A549 (cell line): ENCODE measurements around the gene ID3. TPM values are rescaled to one million over a fixed set of nuclear protein-coding genes. Genes with fewer than 3 reads are reported as not detected.

ENCODE experiments used
- ATAC-seq, 2 experiments: fragments of 200-7000 bp in 1 of 2; fragments of >200 bp in 1 of 2; cut with Nextera tagmentation in 1 of 2; cut with Tn5 transposase in 1 of 2; 3 replicates each; pipeline versions ENCODE4 v1.8.0 to v1.9.1; 2018 to 2020; ENCODE audit warnings: mild to moderate bottlenecking in 1 of 2, moderate library complexity in 1 of 2
- CTCF ChIA-PET: fragments of 300-600 bp; sonication (Branson Sonifier 250); formaldehyde crosslinking; extraction: SDS; loops from one replicate; lab custom pipeline; 2021; ENCODE audit warnings: antibody characterized with exemption, inconsistent platforms; lab: Yijun Ruan, JAX
- POLR2A ChIA-PET: fragments of 350-600 bp; formaldehyde crosslinking; extraction: SDS; loops from one replicate; lab custom pipeline; 2021; ENCODE audit warnings: antibody characterized with exemption, inconsistent platforms; lab: Yijun Ruan, JAX
- DNase-seq, 2 experiments: peaks; one replicate each; pipeline versions ENCODE4 v3.0.0 to v3.0.0-alpha.2; 2011 to 2016; ENCODE audit warnings: low read depth in 1 of 2, low spot score in 1 of 2
- FAIRE-seq: peaks from 2 replicates; lab custom pipeline; 2011; peaks lifted over from hg19 to GRCh38; lab: Jason Lieb, UNC
- H3K27ac ChIP-seq, 2 experiments: fragments of >200 bp; sonication (Bioruptor Twin); formaldehyde crosslinking; 3 replicates each; pipeline ENCODE4 v1.5.1; 2016 to 2017
- H3K4me1 ChIP-seq: fragments of >200 bp; sonication (Bioruptor Twin); formaldehyde crosslinking; 3 replicates; pipeline ENCODE4 v1.6.1; 2016
- H3K4me2 ChIP-seq: fragments of >200 bp; sonication (Bioruptor Twin); formaldehyde crosslinking; 3 replicates; pipeline ENCODE4 v1.6.1; 2016
- H3K4me3 ChIP-seq: fragments of >200 bp; sonication (Bioruptor Twin); formaldehyde crosslinking; 3 replicates; pipeline ENCODE4 v1.5.1; 2016
- H3K9me3 ChIP-seq: fragments of >200 bp; sonication (Bioruptor Twin); formaldehyde crosslinking; 3 replicates; pipeline ENCODE4 v1.6.1; 2016
- ATOH8 ChIP-seq: fragments of 250-450 bp; sonication (Bioruptor Pico); IDR thresholded peaks from 2 replicates; pipeline ENCODE4 v1.5.0; 2020; ENCODE audit warnings: low read depth, mild to moderate bottlenecking, moderate library complexity
- CTCF ChIP-seq: fragments of >200 bp; sonication (Bioruptor Twin); formaldehyde crosslinking; IDR thresholded peaks from 3 replicates; pipeline ENCODE4 v1.5.1; 2016
- EHMT2 ChIP-seq: fragments of 200-600 bp; sonication (generic); IDR thresholded peaks from 2 replicates; pipeline ENCODE4 v1.6.1; 2016; ENCODE audit warnings: antibody characterized with exemption, low read depth, mild to moderate bottlenecking, moderate library complexity
- EP300 ChIP-seq, 2 experiments: fragments of >200 bp; sonication (Bioruptor Twin); formaldehyde crosslinking; IDR thresholded peaks; 2 replicates in 1 of 2; 3 replicates in 1 of 2; pipeline ENCODE4 v1.6.1; 2016 to 2017
- FOSB ChIP-seq: fragments of 250-450 bp; sonication (Bioruptor Pico); IDR thresholded peaks from 2 replicates; pipeline ENCODE4 v1.5.0; 2020; ENCODE audit warnings: mild to moderate bottlenecking, moderate library complexity
- FOSL2 ChIP-seq, 2 experiments: fragments of 450-650 bp in 1 of 2; fragments of >200 bp in 1 of 2; sonication (Bioruptor Twin) in 1 of 2; formaldehyde crosslinking; IDR thresholded peaks; 2 replicates each; pipeline versions ENCODE4 v1.5.0 to v1.6.1; 2016 to 2020; ENCODE audit warnings: mild to moderate bottlenecking in 1 of 2, moderate library complexity in 1 of 2
- GATA3 ChIP-seq: IDR thresholded peaks from 2 replicates; pipeline ENCODE4 v1.6.1; 2012; ENCODE audit warnings: borderline replicate concordance
- HDAC2 ChIP-seq: fragments of 200-600 bp; sonication (generic); IDR thresholded peaks from 2 replicates; pipeline ENCODE4 v1.6.1; 2016
- HOXA7 ChIP-seq: fragments of 250-450 bp; sonication (Bioruptor Pico); IDR thresholded peaks from 2 replicates; pipeline ENCODE4 v1.5.0; 2020; ENCODE audit warnings: mild to moderate bottlenecking, moderate library complexity
- HOXB5 ChIP-seq: fragments of 250-450 bp; sonication (Bioruptor Pico); IDR thresholded peaks from 2 replicates; pipeline ENCODE4 v1.5.0; 2020; ENCODE audit warnings: mild to moderate bottlenecking, moderate library complexity
- JUN ChIP-seq, 2 experiments: fragments of >200 bp; sonication (Bioruptor Twin); formaldehyde crosslinking; IDR thresholded peaks; 2 replicates in 1 of 2; 3 replicates in 1 of 2; pipeline ENCODE4 v1.6.1; 2016 to 2017
- JUNB ChIP-seq: fragments of >200 bp; sonication (Bioruptor Twin); formaldehyde crosslinking; IDR thresholded peaks from 2 replicates; pipeline ENCODE4 v1.6.1; 2016
- KDM5A ChIP-seq: fragments of 200-600 bp; sonication (generic); IDR thresholded peaks from 2 replicates; pipeline ENCODE4 v1.6.1; 2016; ENCODE audit warnings: antibody characterized with exemption, mild to moderate bottlenecking
- MAFK ChIP-seq: fragments of 450-650 bp; IDR thresholded peaks from 2 replicates; pipeline ENCODE4 v1.6.1; 2014; ENCODE audit not compliant: partially characterized antibody
- MAZ ChIP-seq: fragments of 150-350 bp; IDR thresholded peaks from 2 replicates; pipeline ENCODE4 v1.6.1; 2014; ENCODE audit warnings: antibody characterized with exemption, low read depth, low read length, borderline replicate concordance
- NPAS2 ChIP-seq: fragments of 250-450 bp; sonication (Bioruptor Pico); IDR thresholded peaks from 2 replicates; pipeline ENCODE4 v1.8.0; 2022; ENCODE audit warnings: mild to moderate bottlenecking, moderate library complexity, borderline replicate concordance
- NR3C1 ChIP-seq: fragments of >200 bp; sonication (Bioruptor Twin); formaldehyde crosslinking; IDR thresholded peaks from 3 replicates; pipeline ENCODE4 v1.6.1; 2017
- PBX3 ChIP-seq: IDR thresholded peaks from 2 replicates; pipeline ENCODE4 v1.6.1; 2012
- POLR2A ChIP-seq: IDR thresholded peaks from 2 replicates; pipeline ENCODE4 v1.6.1; 2012; ENCODE audit warnings: mild to moderate bottlenecking, low read length
- REST ChIP-seq: fragments of 200-600 bp; sonication (generic); IDR thresholded peaks from 2 replicates; pipeline ENCODE4 v1.6.1; 2016; ENCODE audit warnings: antibody characterized with exemption, mild to moderate bottlenecking, moderate library complexity
- RFX5 ChIP-seq: fragments of 450-650 bp; IDR thresholded peaks from 2 replicates; pipeline ENCODE4 v1.7.1; 2014; ENCODE audit warnings: antibody characterized with exemption, mild to moderate bottlenecking, moderate library complexity
- RNF2 ChIP-seq: fragments of 200-600 bp; sonication (generic); IDR thresholded peaks from 2 replicates; pipeline ENCODE4 v1.6.1; 2016; ENCODE audit warnings: low read depth, mild to moderate bottlenecking, antibody characterized with exemption, moderate library complexity, borderline replicate concordance
- ZFP36 ChIP-seq: fragments of 450-650 bp; IDR thresholded peaks from 2 replicates; pipeline ENCODE4 v1.6.1; 2014; ENCODE audit warnings: borderline replicate concordance; ENCODE audit not compliant: partially characterized antibody
- WGBS: methylation state at CpG from one replicate; pipeline ENCODE4 v1.1.6; 2017; ENCODE audit errors: missing lambda C conversion rate; 5-methylcytosine and 5-hydroxymethylcytosine counted together
- polyA plus RNA-seq, 4 experiments: library from polyadenylated mRNA; depleted of rRNA in 3 of 4; stranded (reverse); fragments of >200 nt; fragmentation: RNase III in 1 of 4; extraction: RNeasy Plus Mini Kit Qiagen cat#74134 plus additional on column Dnase treatment in 1 of 4; gene quantifications; 2 replicates in 3 of 4; 3 replicates in 1 of 4; pipeline ENCODE4 v1.2.3, GENCODE V29; 2011 to 2017

ID3 gene
- polyA plus RNA-seq, 2 of the 4 experiments (the other 2 are of a cell fraction), result 171 to 336 TPM

GRCh38 chr1:23578997-23579363, 19.7 kb upstream of the ID3 start:
- ChIA-PET POLR2A (interaction anchor here (8.4 kb wide), 1 partner anchor 19 kb away, joined by 168 read pairs; the partner anchor contains the start of gene ID3), CTCF (no interaction called here)
- Histone ChIP-seq H3K27ac (peak overlapping the region; percentile 96 to 100), H3K4me1 (peaks cover 69% of the 10 kb centered on the region), H3K4me2 (peak overlapping the region; percentile 82), H3K9me3 (no peaks in the 10 kb centered on the region), H3K4me3 (no peak overlapping the region)
- FAIRE-seq (no peak), DNase-seq (no peak), ATAC-seq (no peak)
- WGBS, result 78% methylated on average over 6 of the region's 6 CpGs
- no peak for TF ChIP-seq POLR2A

- peak overlapping the region; percentile 82 for H3K4me2 ChIP-seq
- ATAC-seq, result no peak
Observed at GRCh38 chr1:23578311-23578996, 19.2 kb upstream of the ID3 start.

GRCh38 chr1:23577056-23578004, 18.0 kb upstream of the ID3 start:
- CTCF ChIA-PET, result interaction anchor here (0.6 to 4.2 kb wide), 16 partner anchors 9 to 604 kb away, joined by 3 to 30 read pairs (median 4); partner anchors contain the start of gene ID3
- H3K4me2 ChIP-seq, result peak overlapping the region; percentile 82
- FAIRE-seq (no peak), DNase-seq (peak in 1 of 2 experiments; percentile 85), ATAC-seq (peak; percentile 90 to 93)
- 2% methylated on average over 11 of the region's 11 CpGs for WGBS
- H3K4me3 ChIP-seq, result peak overlapping the region; percentile 16; the same call in 2 of the 3 replicates
- POLR2A ChIA-PET, result interaction anchor here (1.1 to 8.4 kb wide), 7 partner anchors 8 to 114 kb away, joined by 3 to 168 read pairs (median 10); partner anchors contain the start of genes ID3 and RPL11
- peaks cover 67% of the 10 kb centered on the region for H3K4me1 ChIP-seq
- peak overlapping the region; percentile 96 to 100 for H3K27ac ChIP-seq
- H3K9me3 ChIP-seq, result no peaks in the 10 kb centered on the region
- no peak for TF ChIP-seq FOSB
- TF ChIP-seq MAZ, result no peak
- peak; percentile 69 to 82; a peak in 4 of 5 replicates for TF ChIP-seq EP300 (IDR thresholded peaks at IDR 0.05)
- peak; percentile 34; the same call in 1 of the 2 replicates for TF ChIP-seq HOXA7 (CRISPR knock-in tag)
- no peak for TF ChIP-seq MAFK
- no peak for TF ChIP-seq NPAS2
- peak; percentile 81; the same call in 1 of the 2 replicates for TF ChIP-seq ATOH8
- TF ChIP-seq NR3C1, result no peak
- peak; percentile 74; the same call in 1 of the 2 replicates for TF ChIP-seq GATA3
- TF ChIP-seq JUNB, result peak; percentile 93
- TF ChIP-seq REST, result no peak
- TF ChIP-seq RFX5, result no peak
- TF ChIP-seq KDM5A, result no peak
- TF ChIP-seq HOXB5, result 0 out of 2 replicates have a peak, but pooled peaks have one; percentile 57
- TF ChIP-seq EHMT2, result no peak
- TF ChIP-seq JUN (IDR thresholded peaks at IDR 0.05), result peak; percentile 62 to 90; a peak in 2 of 5 replicates
- no peak for TF ChIP-seq CTCF
- TF ChIP-seq POLR2A, result no peak
- TF ChIP-seq PBX3, result no peak
- peak; percentile 84 for TF ChIP-seq FOSL2 (IDR thresholded peaks at IDR 0.05)
- peak; percentile 90 for TF ChIP-seq FOSL2 (CRISPR knock-in tag; IDR thresholded peaks at IDR 0.05)
- TF ChIP-seq RNF2, result no peak

More at GRCh38 chr1:23578311-23578996, 19.2 kb upstream of the ID3 start:
- Histone ChIP-seq H3K4me3 (no peak overlapping the region), H3K4me1 (peaks cover 64% of the 10 kb centered on the region), H3K9me3 (no peaks in the 10 kb centered on the region), H3K27ac (peak overlapping the region; percentile 96 to 100)
- POLR2A ChIA-PET, result interaction anchor here (1.8 to 8.4 kb wide), 3 partner anchors 11 to 19 kb away, joined by 7 to 168 read pairs (median 15); partner anchors contain the start of gene ID3
- FAIRE-seq, result no peak
- DNase-seq, result no peak
- WGBS, result 40% methylated on average over 4 of the region's 4 CpGs
- TF ChIP-seq ZFP36, result peak; percentile 58
- TF ChIP-seq HDAC2, result no peak
- CTCF ChIA-PET, result interaction anchor here (0.6 to 4.2 kb wide), 5 partner anchors 22 to 59 kb away, joined by 3 to 25 read pairs (median 12); no protein-coding TSS in a partner anchor
